H9 (cell line): ENCODE measurements around the gene BACE2. TPM values are rescaled to one million over a fixed set of nuclear protein-coding genes. Genes with fewer than 3 reads are reported as not detected.

Experiments used
- DNase-seq: peaks from one replicate; pipeline ENCODE4 v3.0.0-alpha.2; 2017
- H2AFZ ChIP-seq: one replicate; pipeline ENCODE4 v1.6.1; 2013; ENCODE audit warnings: mild to moderate bottlenecking, low read length, control low read depth, moderate library complexity
- H2AK5ac ChIP-seq: 2 replicates; pipeline ENCODE4 v1.6.1; 2013; ENCODE audit warnings: low read length, control low read depth, mixed read lengths; ENCODE audit not compliant: insufficient read length
- H2BK120ac ChIP-seq: one replicate; pipeline ENCODE4 v1.6.1; 2013; ENCODE audit warnings: low read depth, mild to moderate bottlenecking, low read length, control low read depth, inconsistent platforms; ENCODE audit not compliant: poor library complexity, severe bottlenecking
- H2BK12ac ChIP-seq: 2 replicates; pipeline ENCODE4 v1.6.1; 2013; ENCODE audit warnings: low read length, control low read depth, mixed read lengths, low read depth; ENCODE audit not compliant: insufficient read length
- H2BK15ac ChIP-seq: 2 replicates; pipeline ENCODE4 v1.6.1; 2013; ENCODE audit warnings: low read depth, low read length, control low read depth
- H2BK20ac ChIP-seq: one replicate; pipeline ENCODE4 v1.6.1; 2013; ENCODE audit warnings: low read depth, mild to moderate bottlenecking, low read length, control low read depth, inconsistent platforms; ENCODE audit not compliant: poor library complexity, severe bottlenecking
- H2BK5ac ChIP-seq: 2 replicates; pipeline ENCODE4 v1.6.1; 2013; ENCODE audit warnings: low read length, control low read depth, mixed read lengths; ENCODE audit not compliant: insufficient read length
- H3K14ac ChIP-seq: 2 replicates; pipeline ENCODE4 v1.6.1; 2013; ENCODE audit warnings: low read length, control low read depth; ENCODE audit not compliant: insufficient read depth
- H3K18ac ChIP-seq: 2 replicates; pipeline ENCODE4 v1.6.1; 2013; ENCODE audit warnings: low read depth, mild to moderate bottlenecking, mixed read lengths, low read length, control low read depth; ENCODE audit not compliant: insufficient read length
- H3K23ac ChIP-seq: 2 replicates; pipeline ENCODE4 v1.6.1; 2013; ENCODE audit warnings: low read length, control low read depth, mixed read lengths, low read depth; ENCODE audit not compliant: insufficient read length
- H3K23me2 ChIP-seq: 2 replicates; pipeline ENCODE4 v1.6.1; 2013; ENCODE audit warnings: low read depth, mild to moderate bottlenecking, mixed read lengths, low read length, control low read depth; ENCODE audit not compliant: insufficient read length, poor library complexity, severe bottlenecking
- H3K27ac ChIP-seq: 2 replicates; pipeline ENCODE4 v1.5.1; 2013; ENCODE audit warnings: low read length, control low read depth, mixed read lengths, low read depth; ENCODE audit not compliant: insufficient read length
- H3K27me3 ChIP-seq: 2 replicates; pipeline ENCODE4 v1.6.1; 2013; ENCODE audit warnings: low read length, control low read depth, inconsistent platforms; ENCODE audit not compliant: insufficient read depth
- H3K4ac ChIP-seq: 2 replicates; pipeline ENCODE4 v1.6.1; 2013; ENCODE audit warnings: low read depth, mild to moderate bottlenecking, control low read depth, inconsistent platforms, low read length, moderate library complexity
- H3K4me1 ChIP-seq: 2 replicates; pipeline ENCODE4 v1.6.1; 2013; ENCODE audit warnings: low read length, control low read depth, inconsistent platforms; ENCODE audit not compliant: insufficient read depth
- H3K4me2 ChIP-seq: 2 replicates; pipeline ENCODE4 v1.6.1; 2013; ENCODE audit warnings: low read length, control low read depth, mixed read lengths; ENCODE audit not compliant: insufficient read length, insufficient read depth
- H3K56ac ChIP-seq: 2 replicates; pipeline ENCODE4 v1.6.1; 2013; ENCODE audit warnings: low read depth, mild to moderate bottlenecking, mixed read lengths, low read length, control low read depth; ENCODE audit not compliant: insufficient read length
- H3K79me1 ChIP-seq: 2 replicates; pipeline ENCODE4 v1.6.1; 2013; ENCODE audit warnings: low read depth, mild to moderate bottlenecking, moderate library complexity, low read length, control low read depth, inconsistent platforms; ENCODE audit not compliant: insufficient read depth, poor library complexity, severe bottlenecking
- H3K79me2 ChIP-seq: 2 replicates; pipeline ENCODE4 v1.6.1; 2013; ENCODE audit warnings: low read length, control low read depth, inconsistent platforms; ENCODE audit not compliant: insufficient read depth
- H3K9ac ChIP-seq: 2 replicates; pipeline ENCODE4 v1.6.1; 2013; ENCODE audit warnings: low read length, control low read depth, mixed read lengths; ENCODE audit not compliant: insufficient read length; ENCODE audit errors: extremely low read depth
- H3K9me3 ChIP-seq: one replicate; pipeline ENCODE4 v1.6.1; 2013; ENCODE audit warnings: low read depth, low read length, inconsistent platforms; ENCODE audit not compliant: control insufficient read depth
- H3T11ph ChIP-seq: one replicate; pipeline ENCODE4 v1.6.1; 2013; ENCODE audit warnings: mild to moderate bottlenecking, low read length, control low read depth, inconsistent platforms
- H4K20me1 ChIP-seq: one replicate; pipeline ENCODE4 v1.6.1; 2013; ENCODE audit not compliant: control insufficient read depth, insufficient read length, insufficient read depth
- H4K5ac ChIP-seq: 2 replicates; pipeline ENCODE4 v1.6.1; 2013; ENCODE audit warnings: low read depth, mild to moderate bottlenecking, mixed read lengths, low read length, control low read depth; ENCODE audit not compliant: insufficient read length
- H4K8ac ChIP-seq: replicated peaks from 2 replicates; pipeline ENCODE4 v1.6.1; 2013; ENCODE audit warnings: low read length, control low read depth, mixed read lengths, low read depth; ENCODE audit not compliant: insufficient read length
- H4K91ac ChIP-seq: 2 replicates; pipeline ENCODE4 v1.6.1; 2013; ENCODE audit warnings: low read depth, mild to moderate bottlenecking, moderate library complexity, mixed read lengths, low read length, control low read depth; ENCODE audit not compliant: insufficient read length
- H3K27ac Mint-ChIP-seq, 3 experiments: 2 replicates in 2 of 3; 3 replicates in 1 of 3; pipeline ENCODE4 v1.8.0; 2020 to 2021; ENCODE audit warnings: mixed read lengths in 3 of 3, mild to moderate bottlenecking in 1 of 3, moderate library complexity in 1 of 3
- H3K27me3 Mint-ChIP-seq: 2 replicates; pipeline ENCODE4 v1.8.0; 2021; ENCODE audit warnings: low read depth, mild to moderate bottlenecking, moderate library complexity, mixed read lengths
- H3K36me3 Mint-ChIP-seq, 3 experiments: 2 replicates in 2 of 3; 3 replicates in 1 of 3; pipeline ENCODE4 v1.8.0; 2020 to 2021; ENCODE audit warnings: low read depth in 3 of 3, mixed read lengths in 3 of 3; ENCODE audit not compliant: insufficient read depth in 1 of 3
- H3K4me1 Mint-ChIP-seq, 2 experiments: 2 replicates each; pipeline ENCODE4 v1.8.0; 2020; ENCODE audit warnings: mixed read lengths in 2 of 2
- H3K4me3 Mint-ChIP-seq, 2 experiments: 2 replicates in 1 of 2; 3 replicates in 1 of 2; pipeline ENCODE4 v1.8.0; 2020 to 2021; ENCODE audit warnings: mild to moderate bottlenecking in 2 of 2, mixed read lengths in 2 of 2, moderate library complexity in 1 of 2
- H3K9me3 Mint-ChIP-seq, 2 experiments: 2 replicates in 1 of 2; 3 replicates in 1 of 2; pipeline ENCODE4 v1.8.0; 2020; ENCODE audit warnings: mild to moderate bottlenecking in 2 of 2, mixed read lengths in 2 of 2, moderate library complexity in 1 of 2
- CTCF ChIP-seq: fragments of 200-600 bp; sonication (generic); conservative IDR thresholded peaks from 3 replicates; pipeline ENCODE4 v1.8.0; 2021; ENCODE audit warnings: antibody characterized with exemption, mild to moderate bottlenecking
- WGBS: extraction: QIAGEN DNeasy Blood & Tissue Kit; methylation state at CpG from one replicate; pipeline ENCODE4 v1.1.7; 2013; ENCODE audit warnings: missing lambda C conversion rate, low lambda C conversion rate, mixed read lengths; ENCODE audit not compliant: insufficient read length; ENCODE audit errors: extremely low coverage; 5-methylcytosine and 5-hydroxymethylcytosine counted together
- total RNA-seq: library from RNA; stranded (reverse); gene quantifications from 2 replicates; pipeline ENCODE4 v1.2.1, GENCODE V29; 2021

Gene BACE2
- total RNA-seq, 1 experiment from 2014 or later, result 8.0 TPM

GRCh38 chr21:41169258-41169576, 1.3 kb downstream of the BACE2 start:
- H2BK12ac ChIP-seq, result no peak overlapping the region
- H3K56ac ChIP-seq, result no peak overlapping the region
- no peak overlapping the region for H4K8ac ChIP-seq
- H2AK5ac ChIP-seq, result no peak overlapping the region
- Mint-ChIP-seq H3K27me3 (peaks cover 50% of the 10 kb centered on the region), H3K27ac (no peak overlapping the region), H3K4me1 (peaks cover 15 to 23% of the 10 kb centered on the region in 2 experiments), H3K36me3 (no peaks in the 10 kb centered on the region; a peak in 2 of 7 replicates), H3K4me3 (peak overlapping the region; percentile 56 to 84), H3K9me3 (no peaks in the 10 kb centered on the region)
- H3K4me1 ChIP-seq, result no peaks in the 10 kb centered on the region
- H3K4ac ChIP-seq, result no peak overlapping the region
- H3K9me3 ChIP-seq, result no peaks in the 10 kb centered on the region
- peaks cover 7% of the 10 kb centered on the region for H3K23me2 ChIP-seq
- no peak overlapping the region for H2BK20ac ChIP-seq
- no peak overlapping the region for H4K5ac ChIP-seq
- H3K14ac ChIP-seq, result no peak overlapping the region
- no peak overlapping the region for H2BK5ac ChIP-seq
- peak overlapping the region; percentile 64 for H3K4me2 ChIP-seq
- no peak overlapping the region for H2BK15ac ChIP-seq
- WGBS, result no CpG with 5 or more reads among the region's 3 CpGs
- no peaks in the 10 kb centered on the region for H4K20me1 ChIP-seq
- H3K79me1 ChIP-seq, result no peaks in the 10 kb centered on the region
- H3K18ac ChIP-seq, result no peak overlapping the region
- H3K27me3 ChIP-seq, result peaks cover 6% of the 10 kb centered on the region; the same call in 1 of the 2 replicates
- H3K79me2 ChIP-seq, result no peaks in the 10 kb centered on the region
- no peak overlapping the region for H2BK120ac ChIP-seq
- TF ChIP-seq CTCF, result no peak
- H3T11ph ChIP-seq, result no peak overlapping the region
- no peak overlapping the region for H3K27ac ChIP-seq
- H4K91ac ChIP-seq, result no peak overlapping the region
- H3K9ac ChIP-seq, result no peak overlapping the region
- no peak for DNase-seq
- no peak overlapping the region for H3K23ac ChIP-seq
- no peak overlapping the region for H2AFZ ChIP-seq
